Measurements from ENCODE around the gene PTPRA.
"Not testable (repeated sequence)": the region's sequence is repeated elsewhere in the genome, so short reads cannot be mapped to it uniquely, and the experiment has no call there.

PTPRA gene

GRCh38 chr20:2889209-2889608, 15.9 kb downstream of the PTPRA start:
- DNase-seq, result no peak

- no peak for DNase-seq
Observed at GRCh38 chr20:2889797-2890196, 16.5 kb downstream of the PTPRA start.

- DNase-seq, result no peak
Observed at GRCh38 chr20:2890742-2891141, 17.5 kb downstream of the PTPRA start.

- DNase-seq, result no peak
Observed at GRCh38 chr20:2891343-2891742, 18.1 kb downstream of the PTPRA start.

GRCh38 chr20:2892376-2892775, 19.1 kb downstream of the PTPRA start:
- no peak for DNase-seq

GRCh38 chr20:2894221-2894620, 20.9 kb downstream of the PTPRA start:
- no peak for DNase-seq

- not testable (repeated sequence) for DNase-seq
Observed at GRCh38 chr20:2895154-2895553, 21.9 kb downstream of the PTPRA start.

GRCh38 chr20:2899243-2899642, 26.0 kb downstream of the PTPRA start:
- DNase-seq, result no peak

- no peak for DNase-seq
Observed at GRCh38 chr20:2900845-2901592, 27.7 kb downstream of the PTPRA start.

GRCh38 chr20:2902291-2902690, 29.0 kb downstream of the PTPRA start:
- no peak for DNase-seq

- no peak for DNase-seq
Observed at GRCh38 chr20:2902818-2903217, 29.5 kb downstream of the PTPRA start.

GRCh38 chr20:2903686-2904085, 30.4 kb downstream of the PTPRA start:
- DNase-seq, result no peak

- DNase-seq, result no peak
Observed at GRCh38 chr20:2907519-2907918, 34.2 kb downstream of the PTPRA start.

- DNase-seq, result no peak
Observed at GRCh38 chr20:2909953-2910352, 36.7 kb downstream of the PTPRA start.

- DNase-seq, result no peak
Observed at GRCh38 chr20:2911200-2911599, 37.9 kb downstream of the PTPRA start.

- DNase-seq, result no peak
Observed at GRCh38 chr20:2914160-2914559, 40.9 kb downstream of the PTPRA start.

GRCh38 chr20:2917266-2917665, 44.0 kb downstream of the PTPRA start:
- no peak for DNase-seq

GRCh38 chr20:2918096-2919049, 45.1 kb downstream of the PTPRA start:
- DNase-seq, result no peak

GRCh38 chr20:2919518-2920245, 46.4 kb downstream of the PTPRA start:
- DNase-seq, result no peak

- DNase-seq, result no peak
Observed at GRCh38 chr20:2920473-2920872, 47.2 kb downstream of the PTPRA start.

- no peak for DNase-seq
Observed at GRCh38 chr20:2921506-2921905, 48.2 kb downstream of the PTPRA start.

- no peak for DNase-seq
Observed at GRCh38 chr20:2922957-2923356, 49.7 kb downstream of the PTPRA start.

- no peak for DNase-seq
Observed at GRCh38 chr20:2930538-2930937, 57.3 kb downstream of the PTPRA start.
